ENCODE measurements around the gene ZPR1. TPM values are rescaled to one million over a fixed set of nuclear protein-coding genes. Genes with fewer than 3 reads are reported as not detected.
"Not testable (repeated sequence)": the region's sequence is repeated elsewhere in the genome, so short reads cannot be mapped to it uniquely, and the experiment has no call there.

Gene ZPR1
- total RNA-seq, 1 donor from 2014 or later, result 25.5 TPM

DNA sequence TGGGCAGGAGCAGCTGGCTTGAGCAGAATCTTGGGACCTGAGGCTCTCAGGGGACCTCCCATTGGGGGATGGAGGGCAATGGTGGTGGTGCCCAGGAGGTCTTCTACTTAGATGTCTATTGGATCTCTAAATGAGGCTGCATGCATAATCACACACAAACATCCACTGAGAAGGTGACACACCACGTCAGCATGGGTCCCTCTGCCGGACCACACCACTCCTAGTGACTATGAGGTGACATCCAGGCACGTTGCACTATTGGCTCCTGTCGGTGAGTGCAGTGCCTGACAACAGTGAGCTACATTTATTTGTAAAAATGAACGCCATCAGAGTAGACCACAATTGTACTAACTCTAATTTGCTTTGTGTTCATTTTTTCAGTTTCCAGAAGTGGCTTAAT, 37.6 kb upstream of the ZPR1 start:
- DNase-seq (ENCODE audit: low spot score), result no peak

- no peak for DNase-seq (ENCODE audit: low spot score)
These were observed 35.4 kb upstream of the ZPR1 start, which contains the start of gene APOA4 for GRCh38 chr11:116823031-116823843. APOA4 (minus strand) TSS chr11:116823304; CDS start chr11:116823191, 113 bp downstream.

DNA sequence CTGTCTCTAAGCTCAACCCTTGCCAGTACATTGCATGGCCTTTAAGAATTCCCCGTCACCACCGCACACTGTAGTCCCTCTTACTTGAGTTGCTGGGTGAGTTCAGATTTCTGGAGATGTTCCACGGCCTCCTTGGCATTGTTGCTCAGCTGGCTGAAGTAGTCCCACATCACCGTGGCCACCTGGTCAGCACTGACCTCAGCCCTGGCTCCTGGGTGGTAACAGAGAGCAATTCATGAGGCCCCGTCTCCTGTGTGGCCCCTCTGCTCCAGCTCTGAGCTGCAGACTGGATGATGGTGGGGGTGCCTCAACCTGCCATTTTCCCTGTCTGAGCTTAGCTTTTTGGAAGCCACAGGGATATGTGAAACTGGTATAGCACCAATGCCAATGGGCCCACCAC, 34.8 kb upstream of the ZPR1 start:
- no peak for DNase-seq (ENCODE audit: low spot score)

DNA sequence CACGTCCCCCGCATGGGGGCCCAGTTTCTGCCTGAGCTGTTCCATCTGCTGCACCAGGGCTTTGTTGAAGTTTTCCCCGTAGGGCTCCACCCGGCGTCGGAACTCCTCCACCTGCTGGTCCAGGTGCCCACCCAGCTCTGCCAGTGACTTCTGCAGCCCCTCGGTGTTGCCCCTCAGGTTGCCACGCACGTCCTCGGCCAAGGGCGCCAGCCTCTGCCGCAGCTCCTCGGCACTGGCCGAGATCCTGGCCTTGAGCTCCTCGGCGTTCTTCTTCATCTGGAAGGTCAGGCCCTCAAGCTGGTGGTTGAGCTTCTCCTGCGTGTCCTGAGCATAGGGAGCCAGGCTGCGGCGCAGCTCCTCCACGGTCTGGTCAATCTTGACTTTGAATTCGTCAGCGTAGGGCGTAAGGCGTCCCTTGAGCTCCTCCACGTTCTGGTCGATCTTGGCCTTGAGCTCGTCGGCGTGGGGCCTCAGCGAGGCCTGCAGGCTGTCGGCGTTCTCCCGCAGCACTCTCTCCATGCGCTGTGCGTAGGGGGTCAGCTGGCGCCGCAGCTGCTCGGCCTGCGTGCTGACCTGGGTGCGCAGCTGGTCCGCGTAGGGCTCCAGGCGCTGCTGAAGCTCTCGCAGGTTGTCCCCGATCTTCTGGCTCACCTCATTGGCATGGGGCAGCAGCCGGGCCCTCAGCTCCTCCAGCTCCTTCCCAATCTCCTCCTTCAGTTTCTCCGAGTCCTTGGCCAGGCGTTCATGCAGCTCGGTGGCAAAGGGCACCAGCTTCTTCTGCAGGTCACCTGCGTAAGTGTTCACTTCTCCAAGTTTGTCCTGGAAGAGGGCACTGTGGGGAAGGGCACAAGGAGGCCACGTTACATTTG, 33.5 kb upstream of the ZPR1 start:
- no peak for DNase-seq (ENCODE audit: low spot score)

GRCh38 chr11:116819049-116819448, 31.2 kb upstream of the ZPR1 start:
- no peak for DNase-seq (ENCODE audit: low spot score)

DNA sequence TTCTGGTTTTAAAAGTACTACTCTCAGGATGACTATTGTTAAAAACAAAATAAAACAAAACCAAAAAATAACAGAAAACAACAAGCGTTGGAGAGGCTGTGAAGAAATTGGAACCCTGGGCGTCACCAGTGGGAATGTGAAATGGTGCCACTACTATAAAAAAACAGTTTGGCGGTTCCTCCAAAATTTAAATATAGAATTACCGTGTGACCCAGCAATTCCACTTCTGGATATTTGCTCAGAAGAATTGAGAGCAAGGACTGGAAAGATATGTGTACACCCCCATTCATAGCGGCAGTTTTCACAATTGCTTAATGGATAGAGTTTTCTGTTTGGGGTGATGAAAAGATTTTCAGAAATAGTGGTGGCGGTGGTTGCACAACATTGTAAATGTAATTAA, 26.7 kb upstream of the ZPR1 start:
- no peak for DNase-seq (ENCODE audit: low spot score)

GRCh38 chr11:116813781-116814471, 26.1 kb upstream of the ZPR1 start:
- no peak for DNase-seq (ENCODE audit: low spot score)

GRCh38 chr11:116813170-116813569, 25.3 kb upstream of the ZPR1 start:
- DNase-seq (ENCODE audit: low spot score), result no peak

DNA sequence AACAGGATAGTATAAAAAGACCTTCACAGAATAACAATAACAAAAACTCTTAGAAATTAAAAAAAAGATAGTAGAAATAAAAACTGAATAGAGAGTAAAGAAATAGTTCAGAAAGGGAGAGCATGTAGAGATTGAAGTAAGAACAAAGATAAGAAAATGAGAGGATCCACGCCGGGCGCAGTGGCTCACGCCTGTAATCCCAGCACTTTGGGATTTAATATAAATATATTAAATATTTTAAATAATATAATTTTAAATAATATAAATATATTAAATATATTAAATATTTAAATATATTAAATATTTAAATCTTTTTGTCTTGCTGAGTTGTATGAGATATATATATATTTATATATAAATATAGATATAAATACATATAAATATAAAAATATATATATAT, 24.3 kb upstream of the ZPR1 start:
- no peak for DNase-seq (ENCODE audit: low spot score)

DNA sequence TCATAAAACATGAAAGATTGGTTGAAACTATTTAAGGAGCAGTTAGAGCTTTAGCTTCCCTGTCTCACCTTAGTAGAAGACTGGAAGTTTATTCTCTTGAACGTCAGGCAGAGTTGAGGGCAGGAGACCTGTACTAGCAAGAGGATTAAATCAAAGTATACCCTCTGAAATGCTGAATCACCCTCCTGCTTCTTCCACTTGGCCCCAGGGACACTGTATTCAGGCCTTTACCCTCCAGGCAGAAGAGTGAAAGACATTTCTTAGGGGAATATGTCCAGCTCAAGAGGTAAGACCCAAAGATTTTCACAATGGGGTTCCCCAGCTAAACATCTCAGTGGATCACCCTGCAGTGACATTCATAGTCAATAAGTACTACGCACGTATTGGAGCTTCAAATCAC, 23.4 kb upstream of the ZPR1 start:
- no peak for DNase-seq (ENCODE audit: low spot score)

DNA sequence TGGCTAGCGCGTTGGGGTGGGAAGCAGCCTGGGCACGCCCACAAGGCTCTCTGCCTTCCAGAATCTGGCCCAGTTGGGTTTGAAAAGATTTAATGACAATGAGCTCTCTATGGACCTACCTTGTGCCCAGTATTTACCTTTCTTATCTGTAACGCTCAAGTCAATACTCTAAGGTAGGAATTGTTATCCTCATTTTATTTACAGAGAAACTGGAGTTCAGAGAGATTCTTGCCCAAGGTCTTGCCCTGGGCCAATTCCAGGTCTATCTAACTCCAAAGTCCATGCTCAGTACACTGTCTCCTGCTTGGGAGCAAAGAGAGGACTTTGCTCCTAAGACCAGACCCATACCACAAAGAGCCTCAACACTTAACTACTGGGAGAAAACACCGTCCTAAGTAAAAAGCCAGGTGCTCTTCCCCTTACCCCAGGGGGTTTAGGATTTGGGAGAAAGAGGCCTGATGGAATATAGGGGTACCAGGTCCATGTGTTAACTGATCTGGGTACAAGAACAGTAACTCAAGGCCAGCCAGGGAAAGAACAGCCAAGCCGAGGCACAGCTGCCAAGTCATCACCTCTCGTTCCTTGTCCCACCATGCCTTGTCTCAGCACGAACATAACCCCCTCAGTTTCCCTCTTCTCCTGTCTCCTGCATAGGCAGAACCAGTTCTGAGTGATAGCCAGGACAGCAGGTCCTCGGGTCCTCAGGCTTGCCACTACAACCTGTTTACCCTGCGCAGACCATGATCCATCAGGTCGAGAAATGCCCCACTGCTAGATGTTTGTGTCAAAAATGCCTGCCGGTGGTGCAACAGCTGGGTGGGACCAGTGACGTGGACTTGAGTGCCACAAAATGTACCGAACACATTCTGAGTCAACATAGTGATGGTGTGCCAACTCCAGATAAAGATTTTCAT, 20.7 kb upstream of the ZPR1 start:
- DNase-seq (ENCODE audit: low spot score), result no peak

DNA sequence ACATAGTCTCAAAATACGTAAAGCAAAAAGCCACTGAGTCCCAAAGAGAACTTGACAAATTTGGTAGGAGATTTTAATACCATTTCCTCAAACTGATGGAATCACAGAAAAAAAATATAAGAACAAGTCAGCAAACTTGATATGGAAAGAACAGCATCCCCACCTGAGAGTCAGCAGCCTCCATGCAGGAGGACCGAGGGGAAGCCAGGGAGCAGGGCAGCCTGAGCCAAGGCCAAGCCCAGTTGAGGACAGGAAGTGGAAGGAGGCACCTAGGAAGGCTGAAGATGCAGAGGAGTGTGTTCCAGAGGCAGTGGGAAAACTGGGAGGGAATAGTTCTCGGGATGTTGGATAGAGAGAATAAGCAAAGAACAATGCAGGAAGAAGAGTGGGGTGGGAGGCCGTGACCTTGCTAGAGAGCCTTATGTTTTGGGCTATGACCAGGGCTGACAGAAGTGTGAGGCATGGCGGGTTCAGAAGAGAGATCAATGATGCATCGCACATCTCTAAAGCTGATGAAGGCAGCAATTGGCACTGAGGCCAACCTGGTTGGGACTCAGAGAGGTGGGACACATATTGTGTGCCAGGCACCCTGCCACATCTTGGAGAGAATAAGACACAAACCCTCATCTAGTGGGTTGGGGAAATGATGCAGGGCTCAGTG, 19.9 kb upstream of the ZPR1 start:
- DNase-seq (ENCODE audit: low spot score), result no peak

DNA sequence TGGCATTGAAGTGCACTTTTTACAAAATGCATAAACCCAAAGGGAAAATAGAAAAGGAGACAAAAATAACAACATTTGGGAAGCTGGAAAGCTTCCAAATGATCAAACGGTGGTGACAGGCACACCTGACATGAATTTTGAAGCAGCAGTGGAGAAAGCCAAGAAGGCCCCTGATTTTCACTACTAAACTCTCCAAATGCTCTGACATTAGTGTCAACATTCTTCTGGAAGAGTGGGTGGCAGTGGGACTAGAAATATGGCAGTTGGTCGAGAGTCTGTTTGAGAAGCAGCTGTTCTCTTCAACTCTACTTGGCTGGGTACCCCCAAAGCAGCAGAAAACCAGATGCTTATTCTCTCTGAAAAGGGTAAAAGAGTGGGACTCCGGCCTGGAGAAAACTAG, 16.2 kb upstream of the ZPR1 start:
- no peak for DNase-seq (ENCODE audit: low spot score)

- not testable (repeated sequence) for DNase-seq (ENCODE audit: low spot score)
These were observed 13.8 kb upstream of the ZPR1 start for GRCh38 chr11:116801662-116802061.

GRCh38 chr11:116800610-116801009, 12.8 kb upstream of the ZPR1 start:
- no peak for DNase-seq (ENCODE audit: low spot score)

- no peak for DNase-seq (ENCODE audit: low spot score)
These were observed 10.5 kb upstream of the ZPR1 start for GRCh38 chr11:116798368-116798767.

GRCh38 chr11:116797816-116798215, 10.0 kb upstream of the ZPR1 start:
- no peak for DNase-seq (ENCODE audit: low spot score)

DNA sequence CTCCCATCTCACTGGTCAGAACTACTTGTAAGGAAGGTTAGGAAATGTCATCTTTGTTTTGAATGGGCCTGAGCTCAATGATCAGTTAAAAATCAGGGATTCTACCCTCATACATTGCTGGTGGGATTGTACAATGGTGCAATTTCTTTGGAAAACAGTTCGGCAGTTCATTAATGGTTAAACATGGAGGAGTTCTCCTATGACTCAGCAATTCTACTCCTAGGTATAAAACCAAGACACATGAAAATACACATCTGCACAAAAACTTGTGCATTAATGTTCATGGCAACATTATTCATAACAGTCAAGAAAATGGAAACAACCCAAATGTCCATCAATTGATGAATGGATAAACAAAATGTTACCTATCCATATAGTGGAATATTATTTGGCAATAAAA, 8.7 kb upstream of the ZPR1 start:
- no peak for DNase-seq (ENCODE audit: low spot score)

GRCh38 chr11:116794851-116795250, 7.0 kb upstream of the ZPR1 start:
- no peak for DNase-seq (ENCODE audit: low spot score)

DNA sequence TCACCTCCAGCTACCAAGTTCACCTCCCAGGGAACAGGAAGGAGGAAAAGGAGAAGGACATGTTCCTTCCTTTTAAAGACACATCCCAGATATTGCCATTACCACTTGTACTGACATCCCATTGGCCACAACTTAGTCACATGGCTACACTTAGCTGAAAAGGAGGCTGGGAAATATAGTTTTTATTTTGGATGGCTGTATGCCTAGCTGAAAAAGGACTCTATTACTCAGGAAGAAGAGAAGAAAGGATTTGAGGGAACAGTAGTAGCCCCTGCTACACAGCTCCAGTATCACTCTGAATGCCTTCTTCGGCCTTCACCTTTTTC, 5.9 kb upstream of the ZPR1 start:
- no peak for DNase-seq (ENCODE audit: low spot score)

Data from umbilical cord (tissue), 2 donors.